ENCODE measurements around the gene PDE1A.

Gene PDE1A

DNA sequence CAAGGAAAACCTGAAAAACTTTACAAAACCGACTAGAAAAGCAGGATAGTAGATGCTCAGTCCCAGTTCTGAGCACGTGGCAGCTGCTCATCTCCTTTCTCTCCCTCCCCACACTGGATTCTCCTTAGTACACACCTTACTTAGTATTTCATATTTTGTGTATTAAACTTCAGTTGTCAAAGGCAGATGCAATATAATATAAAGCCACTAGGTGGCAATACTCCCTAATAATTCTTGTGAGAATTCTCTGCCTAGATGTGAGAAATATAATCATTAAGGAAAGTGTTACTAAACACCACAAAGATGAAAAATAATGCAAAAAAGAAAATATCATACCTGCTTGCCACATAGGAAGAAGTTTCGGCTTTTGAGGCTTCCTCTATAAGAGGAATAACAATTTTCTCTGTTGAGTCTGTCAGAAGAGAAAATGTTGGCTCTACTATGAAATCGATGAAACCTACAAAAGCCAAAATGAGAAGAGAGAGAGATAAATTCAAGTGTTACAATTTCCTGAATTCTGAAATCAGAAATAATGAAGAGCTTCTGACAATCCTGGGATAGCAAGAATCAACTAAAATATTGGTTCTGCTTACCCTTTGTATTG is 240.6 kb downstream of the PDE1A start:
- no peak for DNase-seq

DNA sequence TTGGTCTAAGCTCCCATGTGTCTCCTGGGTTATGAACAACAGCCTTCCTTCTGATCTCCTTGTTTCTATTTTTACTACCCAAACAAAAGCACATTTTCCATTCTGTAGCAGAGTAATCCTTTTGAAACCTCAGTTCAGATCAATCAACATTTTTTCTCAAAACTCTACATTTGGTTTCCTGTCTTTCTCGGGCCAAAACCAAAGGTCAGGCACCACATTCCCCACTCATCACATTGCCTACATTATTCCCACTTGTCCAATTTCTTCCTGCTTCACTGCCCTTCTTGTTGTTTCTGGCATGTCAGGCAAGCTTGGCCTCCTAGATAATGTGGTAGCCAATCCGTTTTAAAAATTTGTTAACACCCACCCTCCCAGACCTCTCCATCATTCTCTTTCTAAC is 244.4 kb downstream of the PDE1A start:
- no peak for DNase-seq

GRCh38 chr2:182181381-182181780 is 245.5 kb downstream of the PDE1A start:
- DNase-seq, result no peak

- no peak for DNase-seq
These were observed 247.7 kb downstream of the PDE1A start for GRCh38 chr2:182179176-182179575.

- no peak for DNase-seq
These were observed 252.8 kb downstream of the PDE1A start for GRCh38 chr2:182173944-182174622.

DNA sequence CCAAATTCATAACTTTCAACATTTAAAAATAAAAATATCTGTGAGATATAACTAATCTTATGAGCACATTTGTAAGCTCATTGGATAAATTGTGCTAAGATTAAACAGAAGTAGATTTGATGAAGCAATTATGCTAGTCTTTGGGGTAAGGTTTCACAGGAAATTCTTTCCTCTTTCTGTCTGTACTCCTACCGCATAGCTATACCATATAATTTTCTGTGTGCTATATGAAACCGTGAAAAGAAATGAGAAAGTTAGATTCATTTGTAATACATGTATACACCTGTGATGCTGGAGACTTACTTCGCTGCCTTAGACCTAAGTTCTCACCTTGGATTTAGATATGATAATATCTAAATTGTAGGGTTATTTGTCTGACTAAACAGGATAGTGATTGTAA is 256.5 kb downstream of the PDE1A start:
- DNase-seq, result no peak

DNA sequence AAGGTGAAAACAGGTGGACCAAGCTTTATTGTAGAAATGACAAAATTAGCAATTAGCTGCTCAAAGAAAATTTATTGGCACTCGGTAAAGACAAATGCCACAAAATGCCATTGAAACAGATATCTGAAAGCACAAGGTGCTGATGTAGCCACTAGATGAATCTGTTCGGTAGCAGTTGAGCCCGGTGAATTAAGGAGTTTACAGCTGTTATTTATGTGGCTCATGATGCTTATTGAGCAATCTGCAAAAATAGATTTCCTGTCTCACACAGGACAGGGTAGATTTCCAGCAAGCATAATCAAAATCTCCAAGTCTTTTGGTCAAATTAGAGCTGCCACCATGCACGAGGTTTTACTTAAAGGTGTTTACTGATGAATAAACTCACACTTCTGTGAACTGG is 259.0 kb downstream of the PDE1A start:
- DNase-seq, result no peak

GRCh38 chr2:182166841-182167240 is 260.0 kb downstream of the PDE1A start:
- DNase-seq, result no peak

- no peak for DNase-seq
These were observed 260.4 kb downstream of the PDE1A start for GRCh38 chr2:182166406-182166805.

DNA sequence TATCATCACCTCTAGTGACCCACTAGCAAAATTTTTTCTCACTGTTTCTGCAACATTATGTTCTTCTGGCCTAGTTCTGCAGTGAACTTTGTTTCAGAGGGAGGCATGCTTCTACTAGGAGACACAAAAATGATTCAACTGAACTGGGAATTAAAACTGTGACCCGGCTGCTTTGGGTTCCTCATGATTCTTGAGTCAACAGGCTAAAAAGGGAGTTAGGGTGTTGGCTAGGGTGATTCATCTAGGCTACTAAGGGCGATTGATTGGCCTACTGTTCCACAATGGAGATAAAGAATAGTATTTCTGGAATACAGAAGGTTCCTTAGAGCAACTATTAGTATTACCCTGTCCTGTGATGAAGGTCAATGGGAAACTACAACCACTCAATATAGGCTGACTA is 261.6 kb downstream of the PDE1A start:
- no peak for DNase-seq

- DNase-seq, result no peak
These were observed 262.1 kb downstream of the PDE1A start for GRCh38 chr2:182164686-182165085.

DNA sequence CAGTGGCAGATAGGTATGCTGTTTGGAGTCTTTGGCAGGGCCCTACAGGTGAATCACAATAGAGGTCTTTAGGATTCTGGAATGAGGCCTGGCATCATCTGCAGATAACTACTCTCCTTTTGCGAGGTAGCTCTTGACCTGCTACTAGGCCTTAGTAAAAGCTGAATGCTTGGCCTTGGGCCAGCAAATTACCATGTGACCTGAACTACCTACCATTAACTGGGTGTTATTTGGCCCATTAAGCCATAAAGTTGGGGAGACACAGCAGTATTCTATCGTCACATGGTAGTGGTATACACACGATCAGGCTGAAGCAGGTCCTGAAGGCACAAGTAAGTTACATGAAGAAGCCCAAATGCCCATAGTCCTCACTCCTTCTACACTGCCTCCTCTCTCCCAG is 263.0 kb downstream of the PDE1A start:
- DNase-seq, result no peak

DNA sequence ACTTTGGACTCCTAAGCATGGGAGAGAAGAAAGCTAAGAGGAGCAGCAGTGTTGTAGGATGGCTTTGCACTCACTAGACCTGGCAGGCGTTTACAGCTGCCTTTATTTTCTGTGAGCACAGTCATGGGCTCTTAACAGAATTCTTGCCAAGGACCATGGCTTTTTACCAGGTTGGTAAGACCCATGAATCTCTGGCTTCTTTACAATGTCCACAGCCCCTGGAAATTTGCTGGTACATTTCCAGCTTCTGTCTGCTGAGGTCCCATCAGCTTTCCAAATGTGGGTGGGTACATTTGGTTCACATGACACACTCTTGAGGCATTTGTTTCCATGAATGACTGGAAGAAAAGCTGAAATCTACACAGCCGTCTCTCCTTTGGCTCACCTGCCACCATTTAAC is 278.5 kb downstream of the PDE1A start:
- DNase-seq, result no peak

- DNase-seq, result no peak
These were observed 282.1 kb downstream of the PDE1A start for GRCh38 chr2:182144776-182145165.

DNA sequence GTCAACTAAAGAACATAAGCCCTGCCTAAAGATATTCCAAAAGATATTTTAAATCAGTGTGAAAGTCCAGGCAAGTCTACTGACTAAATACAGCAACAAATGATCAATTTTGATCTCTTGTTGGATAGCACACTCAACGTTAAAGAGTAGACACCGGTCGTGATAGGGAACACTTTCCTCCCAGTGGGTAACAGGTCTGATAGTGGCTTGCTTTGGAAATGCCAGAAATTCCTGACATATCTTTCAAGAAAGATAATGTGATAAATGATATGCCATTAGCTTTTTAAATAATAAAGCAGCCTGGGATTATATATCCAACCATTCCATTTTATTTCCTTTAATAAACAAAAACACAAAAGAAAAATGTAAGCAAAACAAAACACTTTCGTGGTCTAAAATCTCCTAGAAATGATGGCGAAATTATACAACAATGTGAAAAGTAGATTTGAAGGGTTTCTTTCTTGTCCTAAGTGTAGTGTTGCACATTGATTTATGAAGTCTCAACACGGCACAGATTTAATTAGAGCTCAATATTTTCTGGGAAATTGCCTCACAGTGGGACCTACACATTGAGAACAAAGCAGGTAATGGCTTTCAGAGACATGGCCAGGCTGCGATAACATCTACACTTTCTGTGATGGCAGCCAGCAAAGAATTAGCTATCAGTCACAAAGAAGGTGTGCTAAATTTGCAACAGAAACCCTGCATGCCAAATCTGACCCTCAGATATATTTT is 282.6 kb downstream of the PDE1A start:
- DNase-seq, result no peak

GRCh38 chr2:182142062-182142461 is 284.8 kb downstream of the PDE1A start:
- DNase-seq, result no peak

DNA sequence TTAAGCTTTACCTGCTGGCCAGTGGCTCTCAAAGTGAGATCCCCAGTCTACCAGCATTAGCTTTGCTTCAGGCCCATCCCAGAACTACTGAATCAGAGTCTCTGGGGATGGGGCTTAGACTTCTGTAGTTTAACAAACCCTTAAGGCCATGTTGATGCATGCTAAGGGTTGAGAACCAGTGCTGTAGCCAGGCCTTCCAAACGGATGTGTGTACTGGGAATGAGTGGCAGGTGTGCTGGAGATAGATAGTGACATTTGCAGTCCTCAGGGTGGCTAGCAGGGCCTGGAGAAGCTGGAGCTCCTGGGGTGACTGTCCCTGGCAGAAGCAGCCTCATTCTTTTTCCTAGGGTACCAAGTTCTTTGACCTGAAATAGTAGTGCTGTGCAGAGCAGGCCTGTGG is 292.6 kb downstream of the PDE1A start:
- no peak for DNase-seq

GRCh38 chr2:182133195-182133891 is 293.5 kb downstream of the PDE1A start:
- no peak for DNase-seq

DNA sequence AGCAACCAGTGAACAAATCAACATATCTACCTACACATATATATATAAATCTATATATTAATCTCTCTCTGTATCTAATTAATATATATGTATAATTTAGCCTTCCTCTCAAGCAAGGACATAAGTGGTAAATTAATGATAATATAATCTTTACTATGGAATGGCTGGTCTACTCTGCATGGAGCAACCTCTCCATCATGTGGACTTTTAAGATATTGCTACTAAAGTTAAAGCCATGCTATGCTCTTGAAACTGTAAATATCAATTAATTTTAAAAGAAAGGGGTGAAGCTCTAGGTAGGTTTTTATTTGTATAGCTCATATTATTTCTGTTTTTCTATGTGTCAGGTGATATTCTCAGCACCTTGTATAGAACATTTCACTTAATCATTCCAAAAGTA is 294.2 kb downstream of the PDE1A start:
- DNase-seq, result no peak

DNA sequence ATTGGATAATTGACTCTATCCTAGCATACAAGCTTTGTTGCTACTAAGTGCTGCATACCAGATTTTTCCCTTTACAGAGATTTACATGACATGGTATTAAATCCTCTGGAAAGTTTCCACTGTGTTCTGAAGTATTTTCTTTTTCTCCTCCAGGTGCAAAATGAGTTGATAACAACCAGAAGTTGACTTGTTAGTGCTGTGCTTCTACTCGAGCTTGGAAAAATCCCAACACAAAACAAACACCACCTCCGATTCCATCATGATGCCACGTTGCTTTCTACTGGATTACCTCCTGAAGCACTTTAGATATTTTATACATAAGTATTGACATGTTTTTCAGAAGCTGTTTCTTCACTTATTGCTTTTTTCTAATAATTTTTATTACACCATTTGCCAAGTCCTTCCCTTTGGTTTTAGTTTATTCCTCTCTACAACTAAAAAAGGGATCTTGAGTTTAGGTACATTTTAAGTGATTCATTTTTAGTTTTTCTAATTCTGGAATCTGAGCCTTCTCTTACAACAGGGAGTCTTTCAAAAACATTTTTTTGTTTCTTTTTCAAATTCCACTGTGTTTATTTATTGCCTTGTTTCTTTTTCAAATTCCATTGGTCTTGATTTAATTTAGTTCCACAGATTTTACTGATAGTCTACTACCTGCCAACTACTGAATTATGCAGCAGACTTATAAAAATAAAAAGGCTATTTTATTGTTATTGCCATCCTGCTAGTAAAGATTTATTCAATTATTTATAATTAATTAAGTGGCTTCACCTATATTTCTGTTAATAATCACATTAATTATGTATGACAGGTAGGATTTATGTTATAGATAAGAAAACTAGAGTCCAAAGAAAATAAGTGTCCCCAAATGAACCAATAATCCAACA is 297.8 kb downstream of the PDE1A start:
- no peak for DNase-seq

DNA sequence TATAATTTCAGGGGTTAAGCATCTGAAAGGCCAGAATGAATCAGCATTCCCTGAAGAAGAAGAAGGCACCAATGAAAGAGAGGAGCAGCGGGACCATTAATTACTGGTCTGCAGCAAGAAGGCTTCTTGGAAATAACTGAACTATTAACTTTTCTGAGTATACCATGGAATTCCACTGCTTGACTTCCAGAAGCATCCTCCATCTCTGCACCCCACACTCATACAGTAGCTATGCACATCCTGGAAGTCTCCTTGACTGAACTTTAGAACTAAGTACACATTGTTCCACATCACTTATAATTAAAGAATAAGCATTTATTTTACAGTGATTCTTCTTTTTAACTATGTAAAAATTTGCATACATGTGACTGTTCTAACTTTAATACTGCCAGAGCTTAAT is 309.6 kb downstream of the PDE1A start:
- no peak for DNase-seq

- DNase-seq, result no peak
These were observed 310.1 kb downstream of the PDE1A start for GRCh38 chr2:182116774-182117173.

DNA sequence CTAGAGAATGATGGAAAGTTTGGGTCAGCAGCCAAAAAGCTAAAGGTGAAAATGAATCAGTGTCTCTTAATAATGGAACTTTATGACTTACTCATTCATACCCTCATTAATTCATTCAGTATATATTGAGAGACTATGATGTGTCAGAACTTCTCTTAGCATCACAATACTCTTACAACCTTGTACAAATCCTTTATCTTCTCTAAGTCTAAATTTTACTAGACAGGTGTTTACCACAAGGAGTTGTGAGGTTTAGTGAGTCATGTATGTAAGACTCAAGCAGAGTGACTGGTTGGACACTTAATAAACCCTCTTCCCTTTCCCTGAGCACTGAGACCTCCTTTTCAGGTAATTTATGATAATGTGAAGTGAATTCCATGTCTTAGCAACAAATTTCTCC is 311.6 kb downstream of the PDE1A start:
- DNase-seq, result no peak

Measured in stimulated activated CD4-positive, alpha-beta T cell treated with anti-CD3 and anti-CD28 coated beads, Interleukin-2, amount 100 ng/mL, for 24 hours (primary cell).